SH-SY5Y (cell line): Measurements from ENCODE around the gene MUC22.

ENCODE experiments used
- GATA2 ChIP-seq: IDR thresholded peaks from 2 replicates; pipeline ENCODE4 v1.6.1; 2011; ENCODE audit warnings: mild to moderate bottlenecking, low read depth, low read length
- GATA3 ChIP-seq: IDR thresholded peaks from 2 replicates; pipeline ENCODE4 v1.6.1; 2011; ENCODE audit warnings: low read depth, mild to moderate bottlenecking, low read length, moderate library complexity

GRCh38 chr6:31005249-31006020, 4.8 kb upstream of the MUC22 start:
- TF ChIP-seq GATA2 (no peak), GATA3 (no peak)
